ENCODE data around the gene SLC34A1. TPM values are rescaled to one million over a fixed set of nuclear protein-coding genes. Genes with fewer than 3 reads are reported as not detected.

Gene SLC34A1
- total and polyA plus RNA-seq, 5 donors from 2014 or later = 0.20 TPM; not detected in 4

DNA sequence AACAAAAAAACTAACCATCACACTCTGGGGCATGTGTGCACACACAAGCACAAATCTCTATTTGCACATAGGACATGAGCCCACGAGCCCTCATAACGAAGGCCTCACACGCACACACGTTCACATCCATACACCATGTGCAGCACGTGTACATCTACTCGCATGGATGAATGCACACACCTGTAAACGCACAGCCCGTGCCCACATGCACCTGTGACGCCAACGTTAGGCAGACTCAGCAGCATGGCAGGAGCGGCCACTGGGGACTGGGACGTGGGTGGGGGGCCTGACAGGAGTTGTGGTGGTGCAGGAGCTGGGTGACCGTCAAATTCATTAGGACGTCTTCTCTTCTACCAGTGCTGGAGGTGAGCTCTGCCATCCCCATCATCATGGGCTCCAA is 3.2 kb downstream of the SLC34A1 start:
- no peak for DNase-seq
- H3K4me3 ChIP-seq (ENCODE audit: low read depth, low read length) = no peak overlapping the region
- no peaks in the 10 kb centered on the region for H3K9me3 Mint-ChIP-seq
- ATAC-seq (ENCODE audit: low read depth in 2 of 2) = no peak
- H3K27me3 ChIP-seq (ENCODE audit: control insufficient read depth, insufficient read depth, low read length) = no peaks in the 10 kb centered on the region
- H3K36me3 ChIP-seq (ENCODE audit: control insufficient read depth, insufficient read depth, low read length) = no peaks in the 10 kb centered on the region
- H3K27ac ChIP-seq (ENCODE audit: insufficient read depth, low read length, poor library complexity, severe bottlenecking) = no peak overlapping the region
- H3K27ac Mint-ChIP-seq = no peak overlapping the region
- no peaks in the 10 kb centered on the region for H3K27me3 Mint-ChIP-seq
- H3K4me1 ChIP-seq (ENCODE audit: control insufficient read depth, insufficient read depth, low read length, poor library complexity, severe bottlenecking) = peaks cover 30% of the 10 kb centered on the region
- no peak overlapping the region for H3K4me3 Mint-ChIP-seq
- H3K4me1 Mint-ChIP-seq = peaks cover 4 to 45% (median 22%) of the 10 kb centered on the region in 4 donors
- H3K36me3 Mint-ChIP-seq = no peaks in the 10 kb centered on the region
- H3K9me3 ChIP-seq (ENCODE audit: control insufficient read depth in 2 of 2, low read length in 2 of 2) = no peaks in the 10 kb centered on the region

DNA sequence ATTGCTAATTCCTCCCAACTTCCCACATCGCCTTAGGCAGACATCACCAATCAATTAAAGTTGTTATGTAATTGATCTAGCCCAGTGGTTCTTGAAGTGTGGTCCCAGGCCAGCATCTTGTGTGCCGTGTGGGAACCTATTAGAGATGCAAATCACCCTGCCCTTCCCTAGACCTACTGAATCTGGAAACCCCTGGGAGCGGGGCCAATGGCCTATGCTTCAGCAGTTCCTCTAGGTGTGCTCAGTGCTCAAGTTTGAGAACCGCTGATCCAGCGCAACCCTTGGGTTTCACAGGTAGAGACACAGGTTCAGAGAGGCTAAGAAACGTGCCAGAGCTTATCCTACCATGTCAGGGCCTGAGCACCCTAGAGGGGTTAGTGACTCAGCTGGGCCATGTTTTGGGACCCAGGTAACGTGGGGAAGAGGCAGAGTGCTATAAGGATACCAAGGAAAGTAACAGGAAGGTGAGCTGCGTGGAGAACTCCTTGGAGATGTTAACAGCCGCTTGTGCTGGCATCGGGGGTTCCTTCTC is 4.4 kb downstream of the SLC34A1 start:
- peak overlapping the region; percentile 35 for H3K4me3 ChIP-seq (ENCODE audit: low read depth, low read length)
- Mint-ChIP-seq H3K9me3 (no peaks in the 10 kb centered on the region), H3K4me1 (peaks cover 4 to 41% (median 21%) of the 10 kb centered on the region in 4 donors), H3K36me3 (no peaks in the 10 kb centered on the region), H3K4me3 (peak overlapping the region in 1 of 4 donors; percentile 83), H3K27me3 (no peaks in the 10 kb centered on the region), H3K27ac (peak overlapping the region in 2 of 3 donors; percentile 81 to 87)
- DNase-seq = no peak
- H3K27me3 ChIP-seq (ENCODE audit: control insufficient read depth, insufficient read depth, low read length) = no peaks in the 10 kb centered on the region
- H3K9me3 ChIP-seq (ENCODE audit: control insufficient read depth in 2 of 2, low read length in 2 of 2) = no peaks in the 10 kb centered on the region
- H3K4me1 ChIP-seq (ENCODE audit: control insufficient read depth, insufficient read depth, low read length, poor library complexity, severe bottlenecking) = peaks cover 30% of the 10 kb centered on the region
- H3K27ac ChIP-seq (ENCODE audit: insufficient read depth, low read length, poor library complexity, severe bottlenecking) = peak overlapping the region; percentile 73
- ATAC-seq (ENCODE audit: low read depth in 2 of 2) = no peak
- no peaks in the 10 kb centered on the region for H3K36me3 ChIP-seq (ENCODE audit: control insufficient read depth, insufficient read depth, low read length)

DNA sequence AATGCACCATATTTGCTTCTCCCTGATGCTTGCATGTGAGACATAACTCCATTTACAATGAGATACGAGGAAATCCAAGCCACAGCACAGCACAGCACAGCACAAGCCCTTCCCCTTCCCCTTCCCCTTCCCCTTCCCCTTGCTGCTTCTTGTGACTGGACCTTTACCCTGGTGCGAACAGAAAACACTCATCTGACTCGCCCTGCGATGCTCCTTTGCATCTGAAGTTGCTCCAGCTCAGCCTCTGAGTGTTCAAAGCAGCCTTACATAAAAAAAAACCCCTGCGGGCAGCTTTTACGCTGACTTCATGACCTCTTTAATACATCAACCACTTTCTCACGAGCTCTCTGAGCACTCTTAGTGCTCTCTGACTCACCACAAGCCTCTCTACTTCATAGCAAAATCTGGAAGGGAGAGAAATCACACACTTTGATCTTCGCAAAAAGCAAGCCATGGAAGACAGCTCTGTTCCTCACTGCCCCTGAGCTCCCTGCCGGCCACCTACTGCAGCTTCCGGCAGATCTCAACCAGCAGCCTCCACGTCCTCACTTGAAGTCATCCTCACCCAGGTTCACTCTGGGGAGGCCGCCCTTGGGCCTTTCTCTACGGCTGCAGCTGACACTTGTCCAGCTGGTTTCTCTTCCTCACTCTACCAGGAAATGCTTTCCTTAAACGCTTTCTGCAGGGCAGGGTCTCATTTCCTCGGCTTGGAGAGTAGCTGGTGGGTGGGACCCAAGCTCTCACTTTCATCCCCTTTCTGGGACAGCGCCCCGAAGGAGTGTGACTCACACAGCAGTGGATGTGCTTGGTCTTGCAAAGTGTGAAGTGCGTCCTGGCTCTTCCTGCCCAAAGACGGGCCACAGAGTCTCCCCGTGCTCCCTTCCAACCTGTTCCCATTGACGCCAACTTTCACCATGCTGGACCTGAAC is 5.3 kb downstream of the SLC34A1 start:
- Histone ChIP-seq H3K36me3 (ENCODE audit: control insufficient read depth, insufficient read depth, low read length) (no peaks in the 10 kb centered on the region), H3K27me3 (ENCODE audit: control insufficient read depth, insufficient read depth, low read length) (no peaks in the 10 kb centered on the region), H3K27ac (ENCODE audit: insufficient read depth, low read length, poor library complexity, severe bottlenecking) (peak overlapping the region; percentile 73), H3K4me1 (ENCODE audit: control insufficient read depth, insufficient read depth, low read length, poor library complexity, severe bottlenecking) (peaks cover 30% of the 10 kb centered on the region), H3K4me3 (ENCODE audit: low read depth, low read length) (peak overlapping the region; percentile 35), H3K9me3 (ENCODE audit: control insufficient read depth in 2 of 2, low read length in 2 of 2) (no peaks in the 10 kb centered on the region)
- peak; percentile 74 to 75 for ATAC-seq (ENCODE audit: low read depth in 2 of 2)
- Mint-ChIP-seq H3K4me1 (peaks cover 4 to 38% (median 21%) of the 10 kb centered on the region in 4 donors), H3K27ac (peak overlapping the region in 2 of 3 donors; percentile 81 to 90), H3K36me3 (no peaks in the 10 kb centered on the region), H3K4me3 (peak overlapping the region in 3 of 4 donors; percentile 28 to 78 (median 45)), H3K9me3 (no peaks in the 10 kb centered on the region), H3K27me3 (no peaks in the 10 kb centered on the region)
- peak; percentile 30 to 66 (median 45) for DNase-seq

DNA sequence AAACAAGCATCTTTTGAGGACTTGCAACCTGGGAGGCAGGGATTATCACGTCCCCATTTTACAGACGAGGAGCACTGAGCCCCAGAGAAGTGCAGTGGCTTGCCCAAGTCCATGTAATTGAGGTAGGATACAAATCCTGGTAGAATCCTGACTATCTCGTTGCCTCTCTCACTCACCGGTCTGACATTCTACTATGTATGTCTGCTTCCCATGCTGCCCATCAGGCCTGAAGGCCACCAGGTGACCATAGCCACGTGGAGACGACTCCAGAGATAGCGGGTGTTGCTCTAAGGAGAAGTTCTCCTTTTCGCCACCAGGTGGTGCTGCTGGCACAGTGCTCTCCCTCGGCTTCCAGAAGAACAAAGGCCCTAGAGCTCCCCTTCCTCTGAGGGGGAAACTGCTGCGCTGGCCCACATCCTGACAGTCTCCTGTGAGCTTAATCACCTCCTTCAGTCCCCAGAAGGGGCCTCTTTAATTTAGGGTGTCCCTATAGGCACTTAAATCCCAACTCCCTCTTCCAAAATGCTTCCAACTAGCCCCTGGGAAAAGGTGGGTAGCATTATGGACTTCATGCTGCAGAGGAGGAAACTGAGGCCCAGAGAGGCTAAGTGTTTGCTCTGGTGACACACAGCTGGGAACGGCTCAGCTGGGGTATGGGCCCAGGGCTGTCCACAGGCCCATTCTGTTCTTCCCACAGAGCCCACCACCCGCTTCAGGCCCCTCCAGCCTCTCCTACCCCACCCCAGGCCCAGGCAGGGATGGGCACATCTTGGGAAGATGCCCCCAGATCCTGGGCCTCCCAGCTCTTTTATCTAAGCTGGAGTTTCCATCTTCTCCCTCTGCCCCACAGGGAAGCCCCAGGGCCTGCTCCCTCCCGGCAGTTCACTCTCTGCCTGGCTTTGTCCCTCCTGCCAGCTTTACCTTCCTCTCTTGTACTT is 6.4 kb downstream of the SLC34A1 start:
- Mint-ChIP-seq H3K4me1 (peaks cover 4 to 35% (median 19%) of the 10 kb centered on the region in 4 donors), H3K27me3 (peaks cover 4% of the 10 kb centered on the region), H3K27ac (peak overlapping the region; percentile 68 to 90 (median 89)), H3K36me3 (no peaks in the 10 kb centered on the region), H3K9me3 (no peaks in the 10 kb centered on the region), H3K4me3 (peak overlapping the region in 3 of 4 donors; percentile 37 to 78 (median 63))
- peak overlapping the region; percentile 73 for H3K27ac ChIP-seq (ENCODE audit: insufficient read depth, low read length, poor library complexity, severe bottlenecking)
- H3K4me1 ChIP-seq (ENCODE audit: control insufficient read depth, insufficient read depth, low read length, poor library complexity, severe bottlenecking) = peaks cover 30% of the 10 kb centered on the region
- H3K9me3 ChIP-seq (ENCODE audit: control insufficient read depth in 2 of 2, low read length in 2 of 2) = no peaks in the 10 kb centered on the region
- DNase-seq = peak; percentile 79 to 91 (median 88)
- no peaks in the 10 kb centered on the region for H3K27me3 ChIP-seq (ENCODE audit: control insufficient read depth, insufficient read depth, low read length)
- H3K4me3 ChIP-seq (ENCODE audit: low read depth, low read length) = peak overlapping the region; percentile 6
- no peaks in the 10 kb centered on the region for H3K36me3 ChIP-seq (ENCODE audit: control insufficient read depth, insufficient read depth, low read length)
- ATAC-seq (ENCODE audit: low read depth in 2 of 2) = peak; percentile 80 to 82

DNA sequence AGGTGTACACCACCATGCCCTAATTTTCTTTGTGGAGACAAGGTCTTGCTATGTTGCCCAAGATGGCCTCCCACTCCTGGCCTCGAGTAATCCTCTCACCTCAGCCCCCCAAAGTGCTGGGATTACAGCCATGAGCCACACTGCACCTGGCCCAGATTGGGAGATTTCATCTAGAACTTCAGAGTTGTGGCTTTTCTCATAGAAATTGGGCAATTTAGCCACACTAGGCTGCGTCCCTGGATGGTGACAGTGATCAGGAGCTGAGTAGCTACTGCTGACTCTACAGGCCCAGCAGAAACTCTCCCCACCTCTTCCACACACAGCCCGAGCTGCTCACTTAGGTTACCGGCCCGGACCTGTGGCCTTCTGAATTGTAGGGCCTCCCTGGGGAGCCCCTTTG is 8.5 kb downstream of the SLC34A1 start:
- Mint-ChIP-seq H3K27ac (peak overlapping the region in 2 of 3 donors; percentile 74 to 79), H3K4me3 (no peak overlapping the region), H3K27me3 (peaks cover 4% of the 10 kb centered on the region), H3K9me3 (no peaks in the 10 kb centered on the region), H3K4me1 (peaks cover 4 to 35% (median 19%) of the 10 kb centered on the region in 4 donors), H3K36me3 (no peaks in the 10 kb centered on the region)
- Histone ChIP-seq H3K27me3 (ENCODE audit: control insufficient read depth, insufficient read depth, low read length) (no peaks in the 10 kb centered on the region), H3K4me3 (ENCODE audit: low read depth, low read length) (no peak overlapping the region), H3K4me1 (ENCODE audit: control insufficient read depth, insufficient read depth, low read length, poor library complexity, severe bottlenecking) (peaks cover 30% of the 10 kb centered on the region), H3K36me3 (ENCODE audit: control insufficient read depth, insufficient read depth, low read length) (no peaks in the 10 kb centered on the region), H3K9me3 (ENCODE audit: control insufficient read depth in 2 of 2, low read length in 2 of 2) (no peaks in the 10 kb centered on the region), H3K27ac (ENCODE audit: insufficient read depth, low read length, poor library complexity, severe bottlenecking) (no peak overlapping the region)
- no peak for ATAC-seq (ENCODE audit: low read depth in 2 of 2)
- DNase-seq = no peak

DNA sequence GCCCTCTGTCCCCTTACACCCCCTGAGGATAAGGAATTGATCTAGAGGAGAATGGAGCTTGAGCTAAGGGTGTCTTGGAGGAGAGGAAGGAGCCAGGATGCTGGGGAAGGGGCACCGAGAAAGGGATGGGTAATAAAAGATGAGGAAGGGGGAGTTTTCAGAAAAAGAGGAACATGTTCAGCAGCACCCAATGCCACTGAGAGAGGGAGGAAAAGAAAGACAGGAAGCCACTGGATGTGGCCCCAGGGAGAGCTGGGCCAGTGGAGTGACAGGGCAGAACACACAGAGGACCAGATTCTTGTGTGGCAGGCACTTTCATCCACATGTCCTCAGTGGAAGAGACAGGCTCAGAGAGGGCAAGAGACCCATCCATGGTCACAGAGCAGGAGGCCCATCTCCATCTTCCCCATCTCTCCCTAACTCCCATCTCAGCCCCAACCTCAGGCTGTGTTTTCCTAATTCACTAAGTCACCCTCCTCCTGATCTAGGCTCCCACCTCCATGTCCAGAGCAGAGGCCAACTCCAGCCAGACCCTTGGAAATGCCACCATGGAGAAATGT is 9.1 kb downstream of the SLC34A1 start:
- H3K4me1 Mint-ChIP-seq = peaks cover 4 to 32% (median 18%) of the 10 kb centered on the region in 4 donors
- Histone ChIP-seq H3K36me3 (ENCODE audit: control insufficient read depth, insufficient read depth, low read length) (no peaks in the 10 kb centered on the region), H3K27me3 (ENCODE audit: control insufficient read depth, insufficient read depth, low read length) (no peaks in the 10 kb centered on the region), H3K4me1 (ENCODE audit: control insufficient read depth, insufficient read depth, low read length, poor library complexity, severe bottlenecking) (peaks cover 28% of the 10 kb centered on the region), H3K4me3 (ENCODE audit: low read depth, low read length) (no peak overlapping the region), H3K27ac (ENCODE audit: insufficient read depth, low read length, poor library complexity, severe bottlenecking) (no peak overlapping the region), H3K9me3 (ENCODE audit: control insufficient read depth in 2 of 2, low read length in 2 of 2) (no peaks in the 10 kb centered on the region)
- H3K27me3 Mint-ChIP-seq = peaks cover 4% of the 10 kb centered on the region
- no peak for DNase-seq
- no peak overlapping the region for H3K4me3 Mint-ChIP-seq
- H3K27ac Mint-ChIP-seq = peak overlapping the region in 2 of 3 donors; percentile 20 to 74
- ATAC-seq (ENCODE audit: low read depth in 2 of 2) = no peak
- no peaks in the 10 kb centered on the region for H3K36me3 Mint-ChIP-seq
- H3K9me3 Mint-ChIP-seq = no peaks in the 10 kb centered on the region

DNA sequence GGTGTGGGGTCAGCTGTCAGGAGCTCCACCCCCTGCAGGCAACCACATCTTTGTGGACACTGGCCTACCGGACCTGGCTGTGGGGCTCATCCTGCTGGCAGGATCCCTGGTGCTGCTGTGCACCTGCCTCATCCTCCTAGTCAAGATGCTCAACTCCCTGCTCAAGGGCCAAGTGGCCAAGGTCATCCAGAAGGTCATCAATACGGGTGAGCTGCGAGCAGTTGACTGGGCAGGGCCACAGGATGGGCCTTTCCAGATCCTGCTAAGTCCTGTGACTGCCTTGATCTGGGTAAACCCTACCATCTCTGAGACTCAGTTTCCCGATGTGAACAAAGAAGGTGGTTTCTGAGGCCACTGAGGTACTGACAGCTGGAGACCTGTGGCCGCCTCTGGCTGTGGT is 9.8 kb downstream of the SLC34A1 start:
- peaks cover 21% of the 10 kb centered on the region for H3K4me1 ChIP-seq (ENCODE audit: control insufficient read depth, insufficient read depth, low read length, poor library complexity, severe bottlenecking)
- H3K27ac ChIP-seq (ENCODE audit: insufficient read depth, low read length, poor library complexity, severe bottlenecking) = no peak overlapping the region
- H3K4me1 Mint-ChIP-seq = peaks cover 4 to 25% (median 12%) of the 10 kb centered on the region in 4 donors
- no peak for ATAC-seq (ENCODE audit: low read depth in 2 of 2)
- H3K9me3 ChIP-seq (ENCODE audit: control insufficient read depth in 2 of 2, low read length in 2 of 2) = no peaks in the 10 kb centered on the region
- no peak overlapping the region for H3K4me3 Mint-ChIP-seq
- no peaks in the 10 kb centered on the region for H3K36me3 ChIP-seq (ENCODE audit: control insufficient read depth, insufficient read depth, low read length)
- H3K36me3 Mint-ChIP-seq = no peaks in the 10 kb centered on the region
- DNase-seq = no peak
- no peaks in the 10 kb centered on the region for H3K27me3 ChIP-seq (ENCODE audit: control insufficient read depth, insufficient read depth, low read length)
- H3K27me3 Mint-ChIP-seq = peaks cover 4% of the 10 kb centered on the region
- no peaks in the 10 kb centered on the region for H3K9me3 Mint-ChIP-seq
- H3K27ac Mint-ChIP-seq = no peak overlapping the region
- H3K4me3 ChIP-seq (ENCODE audit: low read depth, low read length) = no peak overlapping the region
